ENCODE results near the gene C10orf90. TPM values are rescaled to one million over a fixed set of nuclear protein-coding genes. Genes with fewer than 3 reads are reported as not detected.

The C10orf90 gene
- total RNA-seq, 1 experiment from 2014 or later = 0.18 TPM

DNA sequence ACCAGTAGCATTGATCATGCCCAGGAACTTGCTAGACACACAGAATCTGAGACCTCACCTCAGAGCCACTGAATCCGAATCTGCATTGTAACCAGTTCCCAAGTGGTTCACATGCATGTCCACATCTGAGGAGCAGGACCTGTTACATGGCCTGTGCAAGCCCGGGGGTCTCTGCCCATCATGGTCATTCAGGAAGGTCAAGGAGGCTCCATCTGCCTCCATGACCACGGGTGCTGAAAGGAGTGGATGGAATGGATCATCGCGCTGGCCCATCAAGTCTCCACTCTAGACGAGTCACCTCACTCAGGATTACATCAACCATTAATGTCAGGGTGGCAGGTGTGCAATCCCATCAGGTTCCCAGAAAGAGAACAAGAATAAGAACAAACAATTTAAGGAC lies 196.5 kb downstream of the C10orf90 start:
- POLR2A ChIA-PET (ENCODE audit: unreplicated experiment) = no interaction called here
- intact Hi-C loops (cut with micrococcal nuclease) = no loop called here
- H4K20me1 ChIP-seq (ENCODE audit: low read length) = no peaks in the 10 kb centered on the region
- no peaks in the 10 kb centered on the region for H3K9me2 ChIP-seq (replicated peaks; ENCODE audit: low read length)
- no peak overlapping the region for H3K4me3 ChIP-seq (ENCODE audit: low read length)
- H3K36me3 ChIP-seq (ENCODE audit: low read depth, low read length) = no peaks in the 10 kb centered on the region
- H3K9me3 ChIP-seq (ENCODE audit: low read length) = no peaks in the 10 kb centered on the region
- CTCF ChIA-PET = no interaction called here
- no peak overlapping the region for H3K27ac ChIP-seq (ENCODE audit: low read length)
- H3K27me3 ChIP-seq (ENCODE audit: low read length) = no peaks in the 10 kb centered on the region
- ATAC-seq (no peak), DNase-seq (no peak)
- BruUV-seq (replicated peaks) = no TSS peak
- H3K4me1 ChIP-seq (ENCODE audit: insufficient read depth, low read length) = no peaks in the 10 kb centered on the region
- TF ChIP-seq EZH2 (IDR thresholded peaks at IDR 0.05; ENCODE audit: low read length, unreplicated experiment) (no peak), EZH2phosphoT487 (IDR thresholded peaks at IDR 0.05; ENCODE audit: borderline replicate concordance, low read length) (no peak)
- TF ChIP-seq, protein P1, sequence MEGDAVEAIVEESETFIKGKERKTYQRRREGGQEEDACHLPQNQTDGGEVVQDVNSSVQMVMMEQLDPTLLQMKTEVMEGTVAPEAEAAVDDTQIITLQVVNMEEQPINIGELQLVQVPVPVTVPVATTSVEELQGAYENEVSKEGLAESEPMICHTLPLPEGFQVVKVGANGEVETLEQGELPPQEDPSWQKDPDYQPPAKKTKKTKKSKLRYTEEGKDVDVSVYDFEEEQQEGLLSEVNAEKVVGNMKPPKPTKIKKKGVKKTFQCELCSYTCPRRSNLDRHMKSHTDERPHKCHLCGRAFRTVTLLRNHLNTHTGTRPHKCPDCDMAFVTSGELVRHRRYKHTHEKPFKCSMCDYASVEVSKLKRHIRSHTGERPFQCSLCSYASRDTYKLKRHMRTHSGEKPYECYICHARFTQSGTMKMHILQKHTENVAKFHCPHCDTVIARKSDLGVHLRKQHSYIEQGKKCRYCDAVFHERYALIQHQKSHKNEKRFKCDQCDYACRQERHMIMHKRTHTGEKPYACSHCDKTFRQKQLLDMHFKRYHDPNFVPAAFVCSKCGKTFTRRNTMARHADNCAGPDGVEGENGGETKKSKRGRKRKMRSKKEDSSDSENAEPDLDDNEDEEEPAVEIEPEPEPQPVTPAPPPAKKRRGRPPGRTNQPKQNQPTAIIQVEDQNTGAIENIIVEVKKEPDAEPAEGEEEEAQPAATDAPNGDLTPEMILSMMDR (conservative IDR thresholded peaks at IDR 0.05; ENCODE audit: low read depth, low read length) = no peak
- H3K9ac ChIP-seq (ENCODE audit: low read length) = no peak overlapping the region
- no peak overlapping the region for H2AFZ ChIP-seq (ENCODE audit: low read length)
- no peak overlapping the region for H3K4me2 ChIP-seq (ENCODE audit: low read length)
- no peaks in the 10 kb centered on the region for H3K79me2 ChIP-seq (ENCODE audit: low read length)
- H3F3A ChIP-seq (ENCODE audit: low read length, unreplicated experiment) = no peaks in the 10 kb centered on the region

DNA sequence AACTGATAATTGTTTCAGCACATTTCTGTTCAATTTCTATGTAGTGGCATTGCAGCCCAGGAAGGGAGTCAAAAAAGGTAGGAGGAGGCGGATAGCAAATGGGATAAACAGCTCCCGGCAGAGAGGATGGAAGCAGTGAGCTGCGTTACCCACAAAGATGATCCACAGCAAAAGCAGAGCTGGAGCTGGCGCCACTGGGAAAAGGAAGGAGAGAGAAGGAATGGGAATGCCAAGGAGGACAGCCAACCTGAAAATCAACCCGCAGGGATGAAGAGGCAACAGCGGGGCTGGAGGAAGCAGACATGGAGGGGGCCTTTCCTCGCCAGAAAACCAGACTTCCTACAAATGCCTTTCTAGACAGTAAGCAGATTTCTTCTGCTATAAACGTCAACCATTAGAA lies 199.5 kb downstream of the C10orf90 start:
- no peaks in the 10 kb centered on the region for H3K27me3 ChIP-seq (ENCODE audit: low read length)
- TF ChIP-seq EZH2phosphoT487 (IDR thresholded peaks at IDR 0.05; ENCODE audit: borderline replicate concordance, low read length) (no peak), EZH2 (IDR thresholded peaks at IDR 0.05; ENCODE audit: low read length, unreplicated experiment) (no peak)
- TF ChIP-seq, protein P1 (conservative IDR thresholded peaks at IDR 0.05; ENCODE audit: low read depth, low read length) = no peak
- DNase-seq (no peak), ATAC-seq (no peak)
- no peak overlapping the region for H2AFZ ChIP-seq (ENCODE audit: low read length)
- no peaks in the 10 kb centered on the region for H4K20me1 ChIP-seq (ENCODE audit: low read length)
- POLR2A ChIA-PET (ENCODE audit: unreplicated experiment) = no interaction called here
- H3K27ac ChIP-seq (ENCODE audit: low read length) = no peak overlapping the region
- no peaks in the 10 kb centered on the region for H3K4me1 ChIP-seq (ENCODE audit: insufficient read depth, low read length)
- H3K9me2 ChIP-seq (replicated peaks; ENCODE audit: low read length) = no peaks in the 10 kb centered on the region
- no peak overlapping the region for H3K4me3 ChIP-seq (ENCODE audit: low read length)
- H3K79me2 ChIP-seq (ENCODE audit: low read length) = no peaks in the 10 kb centered on the region
- H3K9me3 ChIP-seq (ENCODE audit: low read length) = no peaks in the 10 kb centered on the region
- H3F3A ChIP-seq (ENCODE audit: low read length, unreplicated experiment) = no peaks in the 10 kb centered on the region
- H3K4me2 ChIP-seq (ENCODE audit: low read length) = no peak overlapping the region
- H3K36me3 ChIP-seq (ENCODE audit: low read depth, low read length) = no peaks in the 10 kb centered on the region
- H3K9ac ChIP-seq (ENCODE audit: low read length) = no peak overlapping the region
- BruUV-seq (replicated peaks) = no TSS peak
- CTCF ChIA-PET = no interaction called here
- intact Hi-C loops (cut with micrococcal nuclease) = no loop called here

DNA sequence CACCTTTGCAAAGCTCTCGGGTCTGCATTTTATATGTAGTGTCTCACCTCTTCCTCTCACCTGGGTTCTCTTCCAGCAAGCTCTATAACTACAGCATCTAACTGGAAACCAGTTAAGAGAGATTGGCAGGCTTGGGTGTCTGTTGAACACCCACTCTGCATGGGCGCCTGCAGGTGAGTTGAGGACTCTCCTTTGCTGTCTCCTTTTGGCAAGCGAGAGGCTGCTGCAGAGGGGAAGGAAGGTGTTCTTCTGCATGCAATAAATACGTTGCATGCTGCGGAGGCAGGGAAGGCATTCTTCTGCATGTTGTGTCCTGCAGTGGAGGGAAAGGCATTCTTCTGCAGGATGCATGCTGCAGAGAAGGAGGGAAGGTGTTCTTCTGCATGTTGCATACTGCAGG lies 200.8 kb downstream of the C10orf90 start:
- no peak overlapping the region for H3K9ac ChIP-seq (ENCODE audit: low read length)
- ChIA-PET POLR2A (ENCODE audit: unreplicated experiment) (no interaction called here), CTCF (no interaction called here)
- no peaks in the 10 kb centered on the region for H3K27me3 ChIP-seq (ENCODE audit: low read length)
- H3K4me2 ChIP-seq (ENCODE audit: low read length) = no peak overlapping the region
- H2AFZ ChIP-seq (ENCODE audit: low read length) = no peak overlapping the region
- no peak overlapping the region for H3K27ac ChIP-seq (ENCODE audit: low read length)
- H3K36me3 ChIP-seq (ENCODE audit: low read depth, low read length) = no peaks in the 10 kb centered on the region
- H4K20me1 ChIP-seq (ENCODE audit: low read length) = no peaks in the 10 kb centered on the region
- no peaks in the 10 kb centered on the region for H3K79me2 ChIP-seq (ENCODE audit: low read length)
- H3K4me3 ChIP-seq (ENCODE audit: low read length) = no peak overlapping the region
- H3K4me1 ChIP-seq (ENCODE audit: insufficient read depth, low read length) = no peaks in the 10 kb centered on the region
- DNase-seq (no peak), ATAC-seq (no peak)
- no peaks in the 10 kb centered on the region for H3F3A ChIP-seq (ENCODE audit: low read length, unreplicated experiment)
- intact Hi-C loops (cut with micrococcal nuclease) = loop anchor here (5.0 kb wide), 1 partner anchor 278 kb away; no protein-coding TSS in a partner anchor
- BruUV-seq (replicated peaks) = no TSS peak
- no peak for TF ChIP-seq EZH2 (IDR thresholded peaks at IDR 0.05; ENCODE audit: low read length, unreplicated experiment)
- TF ChIP-seq EZH2phosphoT487 (IDR thresholded peaks at IDR 0.05; ENCODE audit: borderline replicate concordance, low read length) = no peak
- TF ChIP-seq, protein P1 (conservative IDR thresholded peaks at IDR 0.05; ENCODE audit: low read depth, low read length) = no peak
- H3K9me2 ChIP-seq (replicated peaks; ENCODE audit: low read length) = no peaks in the 10 kb centered on the region
- H3K9me3 ChIP-seq (ENCODE audit: low read length) = no peaks in the 10 kb centered on the region
